ENCODE measurements around the gene VPS50. TPM values are rescaled to one million over a fixed set of nuclear protein-coding genes. Genes with fewer than 3 reads are reported as not detected.
"Not testable (repeated sequence)": the region's sequence is repeated elsewhere in the genome, so short reads cannot be mapped to it uniquely, and the experiment has no call there.

The VPS50 gene
- total RNA-seq, 4 donors from 2014 or later: 24.6 to 56.8 (median 29.0) TPM

GRCh38 chr7:93327006-93327633, 95.0 kb downstream of the VPS50 start:
- H3K27me3 ChIP-seq: no peaks in the 10 kb centered on the region
- H3K4me3 ChIP-seq: no peak overlapping the region
- DNase-seq (ENCODE audit: low spot score in 2 of 2): no peak
- peaks cover 0 to 31% (median 0%) of the 10 kb centered on the region in 3 donors for H3K36me3 ChIP-seq
- no peak overlapping the region for H3K27ac ChIP-seq
- 85 to 93% methylated on average over 3 of the region's 3 CpGs for WGBS, 2 donors
- H3K9me3 ChIP-seq: no peaks in the 10 kb centered on the region
- no peaks in the 10 kb centered on the region for H3K4me1 ChIP-seq
- TF ChIP-seq EP300 (IDR thresholded peaks at IDR 0.05) (no peak), CTCF (IDR thresholded peaks at IDR 0.05) (no peak), POLR2A (IDR thresholded peaks at IDR 0.05) (no peak)

DNA sequence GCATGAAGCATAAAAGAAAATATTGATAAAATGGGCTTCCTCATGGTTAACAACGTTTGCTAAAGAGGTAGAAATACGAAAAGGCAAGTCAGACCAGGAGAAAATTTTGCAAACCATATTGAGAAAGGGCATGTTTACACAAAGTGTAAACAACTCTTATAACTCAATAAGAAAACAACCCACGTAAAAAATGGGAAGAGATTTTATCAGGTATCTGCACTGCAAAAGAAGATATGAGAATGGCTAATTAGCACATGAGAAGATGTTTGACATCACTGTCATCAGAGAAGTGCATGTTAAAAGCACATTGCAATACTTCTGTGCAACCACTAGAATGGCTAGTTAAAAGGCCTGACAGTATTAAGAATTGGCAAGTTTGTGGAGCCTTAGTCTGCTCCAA, 99.5 kb downstream of the VPS50 start:
- Histone ChIP-seq H3K4me1 (no peaks in the 10 kb centered on the region), H3K27me3 (no peaks in the 10 kb centered on the region), H3K27ac (no peak overlapping the region), H3K36me3 (peaks cover 0 to 41% (median 0%) of the 10 kb centered on the region in 3 donors), H3K9me3 (no peaks in the 10 kb centered on the region), H3K4me3 (no peak overlapping the region)
- TF ChIP-seq EP300 (IDR thresholded peaks at IDR 0.05) (no peak), POLR2A (IDR thresholded peaks at IDR 0.05) (no peak), CTCF (IDR thresholded peaks at IDR 0.05) (no peak)
- 94% methylated on average over 3 of the region's 3 CpGs for WGBS, 2 donors
- no peak for DNase-seq (ENCODE audit: low spot score in 2 of 2)

- Histone ChIP-seq H3K36me3 (peaks cover 0 to 44% (median 0%) of the 10 kb centered on the region in 3 donors), H3K27me3 (no peaks in the 10 kb centered on the region), H3K27ac (no peak overlapping the region), H3K4me1 (no peaks in the 10 kb centered on the region), H3K4me3 (no peak overlapping the region), H3K9me3 (no peaks in the 10 kb centered on the region)
- DNase-seq (ENCODE audit: low spot score in 2 of 2): no peak
- TF ChIP-seq CTCF (IDR thresholded peaks at IDR 0.05) (no peak), EP300 (IDR thresholded peaks at IDR 0.05) (no peak), POLR2A (IDR thresholded peaks at IDR 0.05) (no peak)
- 82 to 93% methylated on average over 2 of the region's 2 CpGs for WGBS, 2 donors
Observed at GRCh38 chr7:93332172-93332571, 100.0 kb downstream of the VPS50 start.

DNA sequence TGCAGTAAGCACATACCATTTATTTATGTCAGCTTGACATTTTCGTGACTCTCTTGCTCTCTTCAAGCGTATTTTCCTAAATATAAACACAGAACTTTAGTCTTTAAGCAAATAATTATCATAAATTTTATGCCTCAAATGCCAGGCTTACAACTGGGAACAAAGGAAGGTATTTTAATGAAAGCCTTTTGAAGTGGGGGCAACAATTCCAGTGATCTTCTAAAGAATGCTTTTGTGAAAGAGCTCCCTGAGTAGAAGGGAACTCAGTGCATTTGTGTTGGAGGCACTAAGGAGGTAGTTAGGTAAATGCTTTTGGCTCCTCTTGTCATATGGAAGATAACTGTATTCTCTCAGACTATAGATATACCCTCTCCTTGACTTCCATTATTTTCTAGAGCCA, 104.9 kb downstream of the VPS50 start:
- H3K27ac ChIP-seq: no peak overlapping the region
- WGBS, 2 donors: 59 to 62% methylated on average over 2 of the region's 2 CpGs
- H3K4me1 ChIP-seq: no peaks in the 10 kb centered on the region
- H3K27me3 ChIP-seq: no peaks in the 10 kb centered on the region
- H3K36me3 ChIP-seq: peaks cover 0 to 71% (median 5%) of the 10 kb centered on the region in 3 donors
- TF ChIP-seq POLR2A (IDR thresholded peaks at IDR 0.05): no peak
- H3K9me3 ChIP-seq: no peaks in the 10 kb centered on the region
- H3K4me3 ChIP-seq: no peak overlapping the region
- DNase-seq (ENCODE audit: low spot score in 2 of 2): no peak

DNA sequence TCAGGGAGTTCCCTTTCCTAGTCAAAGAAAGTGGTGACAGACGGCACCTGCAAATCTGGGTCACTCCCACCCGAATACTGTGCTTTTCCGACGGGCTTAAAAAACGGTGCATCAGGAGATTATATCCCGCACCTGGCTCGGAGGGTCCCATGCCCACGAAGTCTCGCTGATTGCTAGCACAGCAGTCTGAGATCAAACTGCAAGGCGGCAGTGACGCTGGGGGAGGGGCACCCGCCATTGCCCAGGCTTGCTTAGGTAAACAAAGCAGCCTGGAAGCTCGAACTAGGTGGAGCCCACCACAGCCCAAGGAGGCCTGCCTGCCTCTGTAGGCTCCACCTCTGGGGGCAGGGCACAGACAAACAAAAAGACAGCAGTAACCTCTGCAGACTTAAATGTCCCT, 110.0 kb downstream of the VPS50 start:
- WGBS, 2 donors: 98 to 100% methylated on average over 11 to 13 of the region's 13 CpGs
- not testable (repeated sequence) for H3K9me3 ChIP-seq; H3K27me3 ChIP-seq; H3K4me3 ChIP-seq; H3K27ac ChIP-seq; DNase-seq (ENCODE audit: low spot score in 2 of 2); H3K4me1 ChIP-seq
- H3K36me3 ChIP-seq: peaks cover 0 to 39% (median 5%) of the 10 kb centered on the region in 3 donors

GRCh38 chr7:93350338-93350737, 118.2 kb downstream of the VPS50 start:
- Histone ChIP-seq H3K4me1 (no peaks in the 10 kb centered on the region), H3K9me3 (no peaks in the 10 kb centered on the region), H3K27me3 (no peaks in the 10 kb centered on the region), H3K36me3 (peaks cover 0 to 52% (median 0%) of the 10 kb centered on the region in 3 donors), H3K27ac (no peak overlapping the region), H3K4me3 (no peak overlapping the region)
- TF ChIP-seq EP300 (IDR thresholded peaks at IDR 0.05) (no peak), CTCF (IDR thresholded peaks at IDR 0.05) (no peak), POLR2A (IDR thresholded peaks at IDR 0.05) (no peak)
- no peak for DNase-seq (ENCODE audit: low spot score in 2 of 2)
- WGBS, 2 donors: 94 to 96% methylated on average over 2 of the region's 2 CpGs
